DND-41 (cell line): ENCODE measurements around the gene KMT5C.

Experiments used
- EZH2 ChIP-seq: IDR thresholded peaks from 3 replicates; pipeline ENCODE4 v1.6.1; 2012; ENCODE audit warnings: borderline replicate concordance, low read depth, mild to moderate bottlenecking, moderate library complexity, low read length, inconsistent platforms; ENCODE audit not compliant: severe bottlenecking
- TF ChIP-seq, protein P1 (sequence below): IDR thresholded peaks from 2 replicates; pipeline ENCODE4 v1.5.1; 2012; ENCODE audit warnings: borderline replicate concordance, low read length, moderate library complexity, mild to moderate bottlenecking; ENCODE audit not compliant: poor library complexity, severe bottlenecking; ENCODE audit errors: extremely low read depth

DNA sequence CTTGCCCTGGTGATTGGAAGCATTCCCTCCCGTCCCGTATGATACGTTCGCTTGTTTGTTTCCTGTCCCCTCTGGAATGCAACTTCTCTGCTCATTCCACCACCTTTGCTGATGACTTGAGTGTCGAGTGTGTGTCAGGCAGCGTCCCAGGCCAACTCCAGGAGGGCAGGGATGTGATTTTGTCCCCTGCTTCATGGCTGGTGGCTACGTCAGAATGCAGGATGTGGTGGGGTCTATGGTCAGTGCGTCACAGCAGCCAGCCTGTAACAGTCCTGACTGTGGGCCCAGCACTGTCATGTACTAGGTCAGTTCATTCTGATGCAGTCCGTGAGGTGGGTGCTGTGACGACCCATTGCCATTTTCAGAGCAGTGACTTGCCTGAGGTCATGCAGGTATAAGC lies 39.7 kb upstream of the KMT5C start:
- TF ChIP-seq, protein P1, sequence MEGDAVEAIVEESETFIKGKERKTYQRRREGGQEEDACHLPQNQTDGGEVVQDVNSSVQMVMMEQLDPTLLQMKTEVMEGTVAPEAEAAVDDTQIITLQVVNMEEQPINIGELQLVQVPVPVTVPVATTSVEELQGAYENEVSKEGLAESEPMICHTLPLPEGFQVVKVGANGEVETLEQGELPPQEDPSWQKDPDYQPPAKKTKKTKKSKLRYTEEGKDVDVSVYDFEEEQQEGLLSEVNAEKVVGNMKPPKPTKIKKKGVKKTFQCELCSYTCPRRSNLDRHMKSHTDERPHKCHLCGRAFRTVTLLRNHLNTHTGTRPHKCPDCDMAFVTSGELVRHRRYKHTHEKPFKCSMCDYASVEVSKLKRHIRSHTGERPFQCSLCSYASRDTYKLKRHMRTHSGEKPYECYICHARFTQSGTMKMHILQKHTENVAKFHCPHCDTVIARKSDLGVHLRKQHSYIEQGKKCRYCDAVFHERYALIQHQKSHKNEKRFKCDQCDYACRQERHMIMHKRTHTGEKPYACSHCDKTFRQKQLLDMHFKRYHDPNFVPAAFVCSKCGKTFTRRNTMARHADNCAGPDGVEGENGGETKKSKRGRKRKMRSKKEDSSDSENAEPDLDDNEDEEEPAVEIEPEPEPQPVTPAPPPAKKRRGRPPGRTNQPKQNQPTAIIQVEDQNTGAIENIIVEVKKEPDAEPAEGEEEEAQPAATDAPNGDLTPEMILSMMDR, result no peak
- no peak for TF ChIP-seq EZH2
